Activated T-cell treated with anti-CD3 and anti-CD28 coated beads for 1 hour (primary cell): ENCODE results near the gene CATSPER3.

Experiments
- DNase-seq: peaks from one replicate; pipeline ENCODE4 v3.0.0-alpha.2; 2020; ENCODE audit warnings: low read depth

The CATSPER3 gene

DNA sequence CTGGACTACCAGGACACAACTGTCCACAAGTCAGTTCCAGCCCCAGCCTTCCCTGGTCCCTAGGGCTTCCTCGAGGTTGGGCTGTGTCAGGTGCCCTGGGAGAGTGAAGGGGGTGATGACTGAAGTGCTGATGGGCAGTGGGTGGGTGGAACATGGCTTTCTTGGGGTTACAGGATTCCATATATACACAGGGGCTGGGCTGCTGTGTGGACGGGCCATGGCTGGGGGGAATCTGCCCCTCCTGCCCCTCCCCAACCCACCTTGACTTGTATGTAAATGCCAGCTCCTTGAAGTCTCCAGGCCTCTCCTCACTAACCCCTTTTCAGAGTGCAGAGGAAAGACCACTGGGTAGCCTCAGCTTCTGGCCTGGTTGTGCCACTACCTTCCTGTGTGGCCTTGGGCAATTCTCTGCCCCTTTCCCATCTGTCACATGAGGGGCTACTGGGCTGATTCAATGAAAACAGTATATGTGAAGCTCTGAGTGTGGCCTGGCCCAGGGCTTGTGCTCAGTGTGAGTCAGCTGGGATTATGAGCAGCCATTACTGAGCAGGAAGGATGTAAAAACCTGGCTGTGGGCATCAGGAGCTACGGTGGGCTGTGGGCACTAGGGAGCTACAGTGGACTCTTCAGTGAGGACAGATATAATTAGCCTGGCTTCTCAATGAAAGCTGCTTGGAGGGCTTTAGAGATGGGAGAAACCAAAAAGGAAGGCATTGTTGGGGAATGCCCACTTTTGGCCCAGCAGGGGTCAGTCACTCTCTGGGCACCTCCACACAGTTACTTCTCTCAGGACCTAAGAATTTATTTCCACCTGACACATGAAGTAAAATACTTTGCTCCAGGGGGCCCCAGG is 43.0 kb downstream of the CATSPER3 start:
- no peak for DNase-seq

DNA sequence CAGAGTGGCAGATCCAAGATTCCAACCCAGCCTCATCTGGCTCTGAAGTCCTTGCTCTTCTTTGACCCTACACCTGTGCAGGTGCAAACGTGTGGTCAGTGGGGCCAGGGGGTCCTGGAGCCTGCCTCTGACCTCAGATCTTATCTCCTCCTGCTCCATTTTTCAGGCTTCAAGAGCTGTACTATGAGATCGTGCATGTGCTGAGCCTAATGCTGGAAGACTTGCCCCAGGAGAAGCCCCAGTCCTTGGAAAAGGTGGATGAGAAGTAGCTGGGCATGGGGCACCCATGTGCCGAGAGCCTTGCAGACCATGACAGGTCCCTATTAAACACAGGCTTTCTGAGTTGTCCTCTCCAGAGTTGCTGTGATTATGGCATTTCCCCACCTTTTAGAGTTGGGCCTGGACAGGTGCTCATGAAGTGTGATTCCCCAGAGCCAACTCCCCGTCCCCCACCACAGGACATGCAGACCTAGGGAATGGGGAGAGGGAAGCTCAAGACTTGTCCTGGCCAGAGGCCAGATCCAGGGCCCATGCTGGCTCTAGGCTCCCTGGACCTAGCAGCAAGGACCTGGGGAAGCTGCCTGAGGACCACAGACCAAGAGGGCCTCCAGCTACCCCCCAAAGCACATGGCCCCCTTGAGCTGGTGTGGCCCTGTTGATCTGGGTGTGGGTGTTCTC is 43.8 kb downstream of the CATSPER3 start:
- DNase-seq, result no peak

DNA sequence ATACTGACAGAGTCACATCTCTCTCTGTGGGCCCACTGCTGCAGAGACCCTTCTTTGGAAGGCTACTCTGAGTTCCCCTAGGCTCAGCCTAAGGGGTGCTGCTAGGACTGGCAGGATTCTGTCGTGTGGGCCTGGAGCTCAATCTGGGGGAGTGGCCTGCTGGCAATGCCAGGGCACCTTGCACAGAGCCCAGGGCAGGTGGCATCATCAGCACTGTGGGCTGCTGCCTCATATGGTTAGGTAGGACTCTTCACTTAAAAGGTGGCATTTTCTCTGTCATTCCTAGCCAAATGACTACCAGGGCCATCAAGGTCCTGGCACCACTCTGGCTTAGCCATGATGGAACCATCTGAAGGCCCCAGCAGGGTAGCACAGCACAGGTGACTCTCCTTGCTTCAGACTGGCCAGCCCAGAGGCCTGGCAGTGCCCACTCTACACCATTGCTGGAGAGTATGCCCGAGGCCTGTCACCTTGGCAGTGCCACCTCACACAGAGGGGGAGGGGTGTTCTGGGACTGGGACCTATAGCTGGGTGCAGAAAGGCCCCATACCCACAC is 44.4 kb downstream of the CATSPER3 start:
- DNase-seq, result no peak

DNA sequence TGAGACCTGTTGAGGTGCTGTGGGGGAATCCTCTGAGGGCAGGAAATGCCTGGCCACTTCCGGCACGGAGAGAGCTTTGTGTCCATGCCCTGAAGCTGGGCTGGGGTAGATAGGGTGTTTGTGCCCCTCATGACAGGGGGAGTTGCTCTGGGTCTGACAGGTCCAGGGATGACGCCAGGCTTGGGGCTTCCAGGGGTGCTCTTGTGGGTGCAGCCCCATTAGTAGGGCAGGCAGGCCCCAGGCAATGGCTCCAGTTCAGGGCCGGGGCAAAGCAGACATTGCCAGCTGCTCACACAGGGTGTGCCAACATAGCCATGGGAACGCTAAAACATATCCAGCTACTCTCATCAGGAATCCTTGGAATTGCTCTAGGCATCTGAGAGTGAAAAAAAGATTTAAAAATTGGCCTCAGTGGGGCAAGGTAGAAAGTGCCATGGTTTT is 45.3 kb downstream of the CATSPER3 start:
- DNase-seq, result no peak

GRCh38 chr5:135013445-135013844 is 45.7 kb downstream of the CATSPER3 start:
- no peak for DNase-seq

DNA sequence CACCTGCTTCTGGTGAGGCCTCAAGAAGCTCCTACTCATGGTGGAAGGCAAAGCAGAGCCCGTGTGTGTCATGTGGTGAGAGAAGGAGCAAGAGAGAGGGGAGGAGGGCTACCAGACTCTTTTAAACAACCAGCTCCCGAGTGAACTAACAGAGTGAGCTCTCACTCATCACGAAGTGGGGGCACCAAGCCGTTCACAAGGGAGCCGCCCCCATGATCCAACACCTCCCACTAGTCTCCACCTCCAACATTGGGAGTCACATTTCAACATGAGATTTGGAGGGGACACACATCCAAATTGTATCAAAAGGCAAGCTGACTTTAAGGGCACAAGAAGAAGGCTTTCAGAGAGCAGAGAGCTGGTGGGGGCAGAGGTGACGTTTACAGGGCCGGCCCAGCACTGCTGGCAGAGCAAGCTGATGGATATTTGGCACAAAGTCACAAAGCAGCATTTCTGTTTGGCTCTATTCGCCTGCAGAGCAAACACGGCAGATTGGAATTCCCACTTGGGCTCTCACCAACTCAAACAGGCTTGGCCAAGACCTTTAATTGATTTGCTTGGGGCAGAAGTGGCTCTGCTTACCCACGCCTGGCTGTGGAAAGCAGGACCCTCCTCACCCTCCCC is 46.4 kb downstream of the CATSPER3 start:
- DNase-seq, result no peak

DNA sequence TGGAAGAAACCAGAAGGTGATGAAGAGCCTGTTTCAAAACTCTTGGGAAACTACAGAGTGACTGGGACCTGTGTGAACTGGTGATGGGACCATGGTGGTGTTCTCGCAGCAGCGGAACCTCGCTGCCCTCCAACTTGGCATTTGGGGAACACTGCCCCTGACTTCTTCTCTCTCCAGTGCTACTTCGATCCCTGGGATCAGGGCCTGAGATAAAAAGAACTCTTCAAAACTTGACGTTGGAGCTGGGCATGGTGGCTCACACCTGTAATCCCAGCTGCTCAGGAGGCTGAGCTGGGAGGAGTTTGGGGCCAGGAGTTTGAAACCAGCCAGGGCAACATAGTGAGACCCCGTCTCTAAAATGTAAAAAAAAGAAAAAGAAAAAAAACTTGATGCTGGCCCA is 48.2 kb downstream of the CATSPER3 start:
- DNase-seq, result no peak

- DNase-seq, result no peak
Observed at GRCh38 chr5:135016861-135017290, 49.2 kb downstream of the CATSPER3 start.

GRCh38 chr5:135018457-135018856 is 50.8 kb downstream of the CATSPER3 start:
- no peak for DNase-seq

- DNase-seq, result no peak
Observed at GRCh38 chr5:135019314-135019713, 51.6 kb downstream of the CATSPER3 start.

DNA sequence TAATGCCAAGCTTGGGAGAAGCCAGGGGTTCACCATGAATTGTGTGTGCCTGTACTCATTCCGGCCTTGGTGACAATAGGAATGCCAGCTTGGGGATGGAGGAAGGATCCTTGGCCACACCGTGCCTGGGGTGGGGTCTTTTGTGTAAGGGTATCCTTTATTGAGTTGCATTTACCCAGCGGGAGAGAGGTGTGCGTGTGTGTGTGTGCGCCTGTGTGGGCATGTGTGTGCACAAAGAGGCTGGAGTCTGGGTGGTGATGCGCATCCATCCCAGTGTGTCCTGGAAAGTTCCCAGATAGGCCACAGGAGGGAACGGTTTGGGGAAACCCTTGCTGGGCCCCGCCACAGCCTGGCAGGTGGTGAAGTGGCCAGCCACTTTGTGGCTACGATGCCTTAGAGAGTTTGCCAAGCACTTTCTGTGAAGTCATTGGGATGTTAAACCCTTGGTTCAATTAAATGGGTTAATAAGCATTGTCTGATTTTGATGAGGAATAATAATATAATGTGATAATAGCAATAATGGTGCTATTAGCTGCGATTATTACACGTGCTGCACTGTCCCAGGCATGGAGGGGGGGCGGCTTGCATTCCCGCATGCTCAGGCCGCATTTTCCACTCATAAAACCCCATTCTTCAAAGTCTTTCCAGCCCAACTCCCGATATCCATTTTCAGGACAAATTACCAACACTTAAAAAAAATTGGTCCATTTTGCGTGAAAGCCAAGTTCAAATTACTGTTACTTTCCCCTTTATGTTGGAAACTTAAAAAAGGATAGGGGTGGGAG is 52.6 kb downstream of the CATSPER3 start:
- no peak for DNase-seq

DNA sequence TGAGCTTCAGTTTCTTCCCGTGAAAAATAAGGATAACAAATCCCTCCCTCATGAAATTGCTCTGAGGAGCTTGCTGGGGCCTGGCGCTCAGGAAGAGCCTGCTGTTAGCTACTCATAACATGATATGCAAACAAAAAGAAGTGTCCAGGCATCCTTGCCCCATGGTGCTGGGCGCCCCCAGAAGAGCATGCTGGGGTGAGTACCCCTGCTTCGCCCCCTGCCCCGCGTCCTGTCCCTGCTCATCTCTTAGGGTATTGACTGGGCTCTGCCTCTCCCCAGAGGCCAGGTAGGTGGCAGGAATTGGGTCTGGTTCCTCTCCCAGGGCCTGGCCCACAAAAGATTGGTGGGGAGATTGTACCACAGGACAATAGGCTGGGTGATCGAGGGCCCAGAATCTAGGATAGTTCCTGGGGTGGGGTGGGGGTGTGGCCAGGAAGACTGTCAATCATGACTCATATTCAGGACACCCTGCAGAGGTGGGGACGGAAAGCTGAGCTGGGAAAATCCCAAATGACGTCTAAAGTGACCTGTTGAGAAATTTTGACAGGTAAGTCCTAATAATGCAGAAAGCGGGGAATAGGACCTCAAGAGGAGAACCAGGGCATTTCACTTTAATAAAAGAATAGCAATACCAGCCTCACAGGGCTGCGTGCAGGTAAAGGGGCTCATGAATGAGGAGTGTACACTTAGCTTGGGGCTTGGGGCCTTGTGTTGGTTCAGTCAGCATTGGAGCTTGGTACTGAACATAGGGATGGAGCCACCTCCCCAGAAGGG is 57.4 kb downstream of the CATSPER3 start:
- DNase-seq, result no peak

DNA sequence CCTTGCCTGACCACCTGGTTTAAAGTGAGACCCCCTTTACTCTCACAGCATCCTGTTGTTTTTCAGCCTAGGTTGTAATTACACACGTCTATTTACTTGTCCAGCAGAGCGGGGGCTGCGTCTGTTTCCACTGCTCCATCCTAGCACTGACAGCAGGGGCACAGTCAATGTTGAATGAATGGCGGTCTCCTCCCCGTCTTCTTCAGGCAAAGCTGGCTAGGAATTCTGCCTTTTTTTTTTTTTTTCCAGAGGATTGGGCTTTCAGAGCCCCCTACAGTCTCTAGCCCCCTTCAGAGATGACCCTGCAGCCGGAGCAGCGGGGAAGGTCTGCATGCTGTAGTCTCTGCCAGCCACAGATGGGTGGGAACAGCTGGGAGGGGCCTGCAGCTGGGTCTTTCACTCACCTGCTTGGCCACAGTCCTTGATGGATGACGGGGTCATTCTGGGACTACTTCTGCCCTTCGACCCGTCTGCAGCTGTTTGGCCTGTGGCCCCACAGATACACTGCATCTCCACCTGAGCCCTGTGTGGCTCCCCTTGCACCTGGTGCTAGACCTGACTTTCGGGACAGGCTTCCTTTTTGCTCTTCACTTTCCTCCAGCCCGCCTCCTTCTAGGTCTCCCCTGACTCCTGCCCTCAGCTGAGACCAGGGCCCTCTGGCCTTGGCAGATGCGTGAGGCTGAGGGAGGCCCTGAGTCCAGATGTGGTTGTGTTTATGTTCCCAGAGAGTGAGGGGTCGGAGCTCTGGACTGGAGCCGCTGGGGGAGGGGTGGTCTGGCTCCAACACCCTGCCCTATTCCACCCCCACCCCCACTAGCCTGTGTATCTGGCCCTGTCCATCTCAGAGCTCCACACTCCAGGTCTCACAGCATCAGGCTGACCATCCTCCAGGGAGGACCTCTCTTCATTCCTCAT is 58.3 kb downstream of the CATSPER3 start:
- DNase-seq, result no peak

DNA sequence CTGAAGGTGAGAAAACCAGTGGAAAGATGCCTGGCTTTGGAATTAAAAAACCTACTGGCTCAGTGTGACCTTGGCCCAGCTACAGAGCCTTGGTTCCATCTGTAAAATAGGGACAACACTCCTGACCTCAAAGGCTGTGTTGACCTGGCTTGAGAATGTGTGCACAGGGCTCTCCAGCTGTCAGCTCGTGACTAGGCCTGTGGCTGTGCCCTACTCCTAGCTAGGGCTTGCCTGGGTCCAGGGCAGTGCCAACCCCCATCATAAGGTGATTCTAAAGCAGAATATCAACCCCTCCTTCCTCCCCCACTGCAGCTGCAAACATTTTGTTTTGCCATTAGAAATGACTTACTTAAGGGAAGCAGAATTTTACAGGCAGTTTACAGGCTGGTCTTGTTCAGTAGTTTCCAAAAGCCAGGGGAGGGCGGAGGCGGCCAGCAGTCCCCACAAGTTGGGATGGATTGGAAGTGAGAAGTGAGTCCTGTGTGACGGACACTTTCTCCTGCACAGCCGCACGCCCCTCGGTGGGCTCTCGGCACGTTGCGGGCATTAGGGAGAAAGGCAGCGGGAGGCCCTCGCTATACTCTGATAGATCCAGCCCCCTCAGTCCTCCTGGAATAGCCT is 59.0 kb downstream of the CATSPER3 start:
- no peak for DNase-seq

- DNase-seq, result no peak
Observed at GRCh38 chr5:135027266-135027696, 59.6 kb downstream of the CATSPER3 start.

- no peak for DNase-seq
Observed at GRCh38 chr5:135027697-135028615, 60.2 kb downstream of the CATSPER3 start.

GRCh38 chr5:135028791-135029476 is 61.2 kb downstream of the CATSPER3 start:
- DNase-seq, result no peak
